OCI-LY3 (cell line): ENCODE measurements around the gene SCN3B.

Experiments
- H2AFZ ChIP-seq: fragments of 200-600, 300-600 bp; shearing (Covaris generic); 2 replicates; pipeline ENCODE4 v1.6.0; 2014; ENCODE audit warnings: antibody characterized with exemption, low read depth, low read length
- H3K27ac ChIP-seq: fragments of 200-600, 300-600 bp; sonication (generic); 2 replicates; pipeline ENCODE4 v1.5.1; 2014; ENCODE audit warnings: mild to moderate bottlenecking, low read length, moderate library complexity, mixed read lengths
- H3K27me3 ChIP-seq: fragments of 200-600, 300-600 bp; sonication (generic); 2 replicates; pipeline ENCODE4 v1.6.1; 2014; ENCODE audit warnings: low read depth, low read length, mixed read lengths
- H3K36me3 ChIP-seq: fragments of 200-600, 300-600 bp; sonication (generic); replicated peaks from 2 replicates; pipeline ENCODE3; 2014; ENCODE audit warnings: low read depth, low read length, mixed read lengths
- H3K4me1 ChIP-seq: fragments of 300-600, 200-600 bp; sonication (generic); 2 replicates; pipeline ENCODE4 v1.6.1; 2014; ENCODE audit warnings: low read length, mixed read lengths
- H3K4me2 ChIP-seq: fragments of 200-600, 300-600 bp; sonication (generic); 2 replicates; pipeline ENCODE4 v1.6.1; 2014; ENCODE audit warnings: low read length, mixed read lengths
- H3K4me3 ChIP-seq: fragments of 300-600, 200-600 bp; sonication (generic); 2 replicates; pipeline ENCODE4 v1.5.1; 2014; ENCODE audit warnings: antibody characterized with exemption, mild to moderate bottlenecking, low read length, moderate library complexity
- H3K79me2 ChIP-seq: fragments of 300-600, 200-600 bp; shearing (Covaris generic); 2 replicates; pipeline ENCODE4 v1.6.1; 2014; ENCODE audit warnings: mild to moderate bottlenecking, low read length, mixed read lengths
- H3K9ac ChIP-seq: fragments of 300-600, 200-600 bp; shearing (Covaris generic); 2 replicates; pipeline ENCODE4 v1.6.0; 2014; ENCODE audit warnings: mild to moderate bottlenecking, low read length, moderate library complexity
- H3K9me3 ChIP-seq: fragments of 200-600, 300-600 bp; shearing (Covaris generic); 2 replicates; pipeline ENCODE4 v1.6.1; 2014; ENCODE audit warnings: low read length, mixed read lengths; ENCODE audit not compliant: insufficient read depth
- H4K20me1 ChIP-seq: fragments of 200-600, 300-600 bp; sonication (generic); 2 replicates; pipeline ENCODE4 v1.6.1; 2016; ENCODE audit warnings: low read length, mixed read lengths; ENCODE audit not compliant: insufficient read depth
- CTCF ChIP-seq: fragments of 200-600, 300-600 bp; sonication (generic); IDR thresholded peaks from 2 replicates; pipeline ENCODE4 v1.5.1; 2014; ENCODE audit warnings: antibody characterized with exemption, low read length, low read depth
- EZH2phosphoT487 ChIP-seq: fragments of 200-600 bp; shearing (Covaris generic); IDR thresholded peaks from 2 replicates; pipeline ENCODE4 v1.6.1; 2018; ENCODE audit warnings: antibody characterized with exemption, mixed run types, low read depth

The SCN3B gene

GRCh38 chr11:123584737-123585136 lies 69.7 kb downstream of the SCN3B start:
- Histone ChIP-seq H2AFZ (no peak overlapping the region), H3K27ac (no peak overlapping the region)

GRCh38 chr11:123584186-123584585 lies 70.2 kb downstream of the SCN3B start:
- no peak overlapping the region for H3K4me3 ChIP-seq
- no peak overlapping the region for H3K27ac ChIP-seq
- no peak overlapping the region for H3K9ac ChIP-seq
- H3K4me2 ChIP-seq: no peak overlapping the region
- no peaks in the 10 kb centered on the region for H3K79me2 ChIP-seq
- H4K20me1 ChIP-seq: peaks cover 7% of the 10 kb centered on the region; the same call in 1 of the 2 replicates
- H3K4me1 ChIP-seq: peaks cover 2% of the 10 kb centered on the region; the same call in 1 of the 2 replicates
- no peaks in the 10 kb centered on the region for H3K36me3 ChIP-seq
- no peak for TF ChIP-seq EZH2phosphoT487
- no peak for TF ChIP-seq CTCF
- no peak overlapping the region for H2AFZ ChIP-seq
- H3K9me3 ChIP-seq: no peaks in the 10 kb centered on the region
- 0 out of 2 replicates have a peak, but pooled peaks cover 5% of the 10 kb centered on the region for H3K27me3 ChIP-seq

More at GRCh38 chr11:123584737-123585136, 69.7 kb downstream of the SCN3B start:
- no peaks in the 10 kb centered on the region for H3K9me3 ChIP-seq
- H4K20me1 ChIP-seq: peaks cover 7% of the 10 kb centered on the region; the same call in 1 of the 2 replicates
- 0 out of 2 replicates have a peak, but pooled peaks cover 5% of the 10 kb centered on the region for H3K27me3 ChIP-seq
- no peak for TF ChIP-seq EZH2phosphoT487
- TF ChIP-seq CTCF: no peak
- H3K79me2 ChIP-seq: no peaks in the 10 kb centered on the region
- H3K4me2 ChIP-seq: no peak overlapping the region
- H3K9ac ChIP-seq: no peak overlapping the region
- no peak overlapping the region for H3K4me3 ChIP-seq
- no peaks in the 10 kb centered on the region for H3K36me3 ChIP-seq
- peaks cover 2% of the 10 kb centered on the region; the same call in 1 of the 2 replicates for H3K4me1 ChIP-seq

- no peak overlapping the region for H3K4me2 ChIP-seq
- H2AFZ ChIP-seq: no peak overlapping the region
- H3K27ac ChIP-seq: no peak overlapping the region
- H3K36me3 ChIP-seq: no peaks in the 10 kb centered on the region
- peaks cover 7% of the 10 kb centered on the region; the same call in 1 of the 2 replicates for H4K20me1 ChIP-seq
- H3K79me2 ChIP-seq: no peaks in the 10 kb centered on the region
- peaks cover 2% of the 10 kb centered on the region; the same call in 1 of the 2 replicates for H3K4me1 ChIP-seq
- H3K4me3 ChIP-seq: no peak overlapping the region
- H3K27me3 ChIP-seq: 0 out of 2 replicates have a peak, but pooled peaks cover 5% of the 10 kb centered on the region
- TF ChIP-seq CTCF (no peak), EZH2phosphoT487 (no peak)
- H3K9me3 ChIP-seq: no peaks in the 10 kb centered on the region
- no peak overlapping the region for H3K9ac ChIP-seq
Observed at GRCh38 chr11:123582992-123583504, 71.4 kb downstream of the SCN3B start.

GRCh38 chr11:123581651-123582399 lies 72.6 kb downstream of the SCN3B start:
- H3K27me3 ChIP-seq: 0 out of 2 replicates have a peak, but pooled peaks cover 5% of the 10 kb centered on the region
- no peak overlapping the region for H2AFZ ChIP-seq
- H4K20me1 ChIP-seq: peaks cover 7% of the 10 kb centered on the region; the same call in 1 of the 2 replicates
- TF ChIP-seq EZH2phosphoT487: no peak
- no peak for TF ChIP-seq CTCF
- no peak overlapping the region for H3K4me3 ChIP-seq
- no peaks in the 10 kb centered on the region for H3K36me3 ChIP-seq
- H3K4me1 ChIP-seq: peaks cover 2% of the 10 kb centered on the region
- no peak overlapping the region for H3K4me2 ChIP-seq
- no peak overlapping the region for H3K27ac ChIP-seq
- no peaks in the 10 kb centered on the region for H3K9me3 ChIP-seq
- no peak overlapping the region for H3K9ac ChIP-seq
- H3K79me2 ChIP-seq: no peaks in the 10 kb centered on the region
